Bronchial epithelial cell (primary cell): ENCODE measurements around the gene POU2F3. TPM values are rescaled to one million over a fixed set of nuclear protein-coding genes. Genes with fewer than 3 reads are reported as not detected.

ENCODE experiments used
- DNase-seq: peaks from one replicate; pipeline ENCODE4 v3.0.0-alpha.2; 2010; ENCODE audit warnings: low read depth
- FAIRE-seq: peaks from 2 replicates; lab custom pipeline; 2011; peaks lifted over from hg19 to GRCh38; lab: Jason Lieb, UNC
- H3K27me3 ChIP-seq: 2 replicates; pipeline ENCODE4 v1.5.1; 2011; ENCODE audit warnings: low read length; ENCODE audit not compliant: control insufficient read depth, insufficient read depth
- H3K36me3 ChIP-seq: 2 replicates; pipeline ENCODE4 v1.5.1; 2011; ENCODE audit warnings: low read length; ENCODE audit not compliant: control insufficient read depth, insufficient read depth
- H3K4me3 ChIP-seq: 2 replicates; pipeline ENCODE4 v1.5.1; 2011; ENCODE audit warnings: mild to moderate bottlenecking, low read depth, low read length, control low read depth
- total RNA-seq: library from RNA; depleted of rRNA; stranded (reverse); fragments of >200 nt; gene quantifications from 2 replicates; pipeline ENCODE4 v1.2.1, GENCODE V29; 2014
- TF ChIP-seq, protein P1 (sequence below): IDR thresholded peaks from 2 replicates; pipeline ENCODE4 v1.5.1; 2011; ENCODE audit warnings: mild to moderate bottlenecking, moderate library complexity, low read length, control low read depth, inconsistent platforms; ENCODE audit not compliant: insufficient read depth, severe bottlenecking

Gene POU2F3
- total RNA-seq, 1 donor from 2014 or later = not detected

- TF ChIP-seq, protein P1, sequence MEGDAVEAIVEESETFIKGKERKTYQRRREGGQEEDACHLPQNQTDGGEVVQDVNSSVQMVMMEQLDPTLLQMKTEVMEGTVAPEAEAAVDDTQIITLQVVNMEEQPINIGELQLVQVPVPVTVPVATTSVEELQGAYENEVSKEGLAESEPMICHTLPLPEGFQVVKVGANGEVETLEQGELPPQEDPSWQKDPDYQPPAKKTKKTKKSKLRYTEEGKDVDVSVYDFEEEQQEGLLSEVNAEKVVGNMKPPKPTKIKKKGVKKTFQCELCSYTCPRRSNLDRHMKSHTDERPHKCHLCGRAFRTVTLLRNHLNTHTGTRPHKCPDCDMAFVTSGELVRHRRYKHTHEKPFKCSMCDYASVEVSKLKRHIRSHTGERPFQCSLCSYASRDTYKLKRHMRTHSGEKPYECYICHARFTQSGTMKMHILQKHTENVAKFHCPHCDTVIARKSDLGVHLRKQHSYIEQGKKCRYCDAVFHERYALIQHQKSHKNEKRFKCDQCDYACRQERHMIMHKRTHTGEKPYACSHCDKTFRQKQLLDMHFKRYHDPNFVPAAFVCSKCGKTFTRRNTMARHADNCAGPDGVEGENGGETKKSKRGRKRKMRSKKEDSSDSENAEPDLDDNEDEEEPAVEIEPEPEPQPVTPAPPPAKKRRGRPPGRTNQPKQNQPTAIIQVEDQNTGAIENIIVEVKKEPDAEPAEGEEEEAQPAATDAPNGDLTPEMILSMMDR = no peak
- FAIRE-seq = no peak
- peak; percentile 78 for DNase-seq
- Histone ChIP-seq H3K27me3 (no peaks in the 10 kb centered on the region), H3K4me3 (no peak overlapping the region), H3K36me3 (no peaks in the 10 kb centered on the region)
Observed at GRCh38 chr11:120340529-120340928, 100.6 kb downstream of the POU2F3 start.

GRCh38 chr11:120342226-120342625, 102.3 kb downstream of the POU2F3 start:
- H3K4me3 ChIP-seq = no peak overlapping the region
- DNase-seq = peak; percentile 79
- TF ChIP-seq, protein P1 = no peak

DNA sequence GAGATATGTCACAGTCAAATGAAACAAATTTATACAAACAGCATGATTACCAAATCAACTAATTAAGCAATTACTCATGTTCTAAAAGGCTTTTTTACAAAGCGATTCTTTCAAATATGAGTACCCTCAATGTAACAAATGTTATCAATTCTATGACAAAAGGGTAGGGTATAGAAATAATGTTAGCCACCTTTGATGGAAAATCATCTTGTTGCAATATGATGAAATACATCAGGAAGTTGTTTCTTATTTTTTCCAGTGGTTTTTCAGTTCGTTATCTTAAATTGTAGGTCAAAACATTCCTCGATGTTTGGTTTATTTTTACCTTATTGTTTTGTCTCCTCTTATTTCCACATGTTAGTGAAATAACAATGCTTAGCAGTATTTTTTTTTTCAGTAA, 102.7 kb downstream of the POU2F3 start:
- no peaks in the 10 kb centered on the region for H3K36me3 ChIP-seq
- TF ChIP-seq, protein P1 = no peak
- no peak overlapping the region for H3K4me3 ChIP-seq
- FAIRE-seq (no peak), DNase-seq (no peak)
- no peaks in the 10 kb centered on the region for H3K27me3 ChIP-seq

More at GRCh38 chr11:120342226-120342625, 102.3 kb downstream of the POU2F3 start:
- no peak for FAIRE-seq
- no peaks in the 10 kb centered on the region for H3K36me3 ChIP-seq
- H3K27me3 ChIP-seq = no peaks in the 10 kb centered on the region

GRCh38 chr11:120343429-120343828, 103.5 kb downstream of the POU2F3 start:
- TF ChIP-seq, protein P1 = no peak
- FAIRE-seq = no peak
- H3K27me3 ChIP-seq = no peaks in the 10 kb centered on the region
- H3K4me3 ChIP-seq = no peak overlapping the region
- DNase-seq = no peak
- H3K36me3 ChIP-seq = no peaks in the 10 kb centered on the region

- no peak for FAIRE-seq
- peak; percentile 73 for DNase-seq
- H3K27me3 ChIP-seq = no peaks in the 10 kb centered on the region
- no peaks in the 10 kb centered on the region for H3K36me3 ChIP-seq
- no peak overlapping the region for H3K4me3 ChIP-seq
- TF ChIP-seq, protein P1 = no peak
Observed at GRCh38 chr11:120344302-120345004, 104.5 kb downstream of the POU2F3 start.
